ENCODE data around the gene RPL37A. TPM values are rescaled to one million over a fixed set of nuclear protein-coding genes. Genes with fewer than 3 reads are reported as not detected.
A peak's percentile ranks its signal among the peaks of the same experiment; 100 is the strongest.

The RPL37A gene
- total and polyA plus RNA-seq, 12 donors, result 673 to 4,521 (median 2,299) TPM

DNA sequence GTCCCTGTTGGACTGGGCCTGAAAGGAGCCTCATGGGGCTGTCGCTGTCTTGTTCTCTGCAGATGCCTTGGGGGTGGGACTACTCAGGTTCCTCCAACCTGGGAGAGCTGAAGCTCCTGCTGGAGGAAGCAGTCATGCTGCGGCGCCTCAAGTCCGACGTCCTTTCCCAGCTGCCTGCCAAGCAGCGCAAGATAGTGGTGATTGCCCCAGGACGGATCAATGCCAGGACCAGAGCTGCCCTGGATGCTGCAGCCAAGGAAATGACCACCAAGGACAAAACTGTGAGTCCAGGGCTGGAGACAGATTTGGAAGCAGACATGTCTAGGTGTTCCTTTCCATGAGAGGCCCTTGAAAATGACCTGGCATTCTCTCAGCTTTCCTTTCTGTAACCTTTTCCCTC lies 47.9 kb upstream of the RPL37A start:
- peaks cover 0 to 69% of the 10 kb centered on the region in 2 donors for H3K36me3 ChIP-seq (replicated peaks in 1 of 2)
- DNase-seq, result peak in 3 of 7 donors; percentile 22 to 30 (median 30)
- H3K27ac ChIP-seq, result no peak overlapping the region
- H3K27me3 ChIP-seq, result no peaks in the 10 kb centered on the region
- H3K4me1 ChIP-seq (replicated peaks in 1 of 2), result no peaks in the 10 kb centered on the region
- TF ChIP-seq POLR2A (IDR thresholded peaks at IDR 0.05), result no peak
- TF ChIP-seq, protein P1, sequence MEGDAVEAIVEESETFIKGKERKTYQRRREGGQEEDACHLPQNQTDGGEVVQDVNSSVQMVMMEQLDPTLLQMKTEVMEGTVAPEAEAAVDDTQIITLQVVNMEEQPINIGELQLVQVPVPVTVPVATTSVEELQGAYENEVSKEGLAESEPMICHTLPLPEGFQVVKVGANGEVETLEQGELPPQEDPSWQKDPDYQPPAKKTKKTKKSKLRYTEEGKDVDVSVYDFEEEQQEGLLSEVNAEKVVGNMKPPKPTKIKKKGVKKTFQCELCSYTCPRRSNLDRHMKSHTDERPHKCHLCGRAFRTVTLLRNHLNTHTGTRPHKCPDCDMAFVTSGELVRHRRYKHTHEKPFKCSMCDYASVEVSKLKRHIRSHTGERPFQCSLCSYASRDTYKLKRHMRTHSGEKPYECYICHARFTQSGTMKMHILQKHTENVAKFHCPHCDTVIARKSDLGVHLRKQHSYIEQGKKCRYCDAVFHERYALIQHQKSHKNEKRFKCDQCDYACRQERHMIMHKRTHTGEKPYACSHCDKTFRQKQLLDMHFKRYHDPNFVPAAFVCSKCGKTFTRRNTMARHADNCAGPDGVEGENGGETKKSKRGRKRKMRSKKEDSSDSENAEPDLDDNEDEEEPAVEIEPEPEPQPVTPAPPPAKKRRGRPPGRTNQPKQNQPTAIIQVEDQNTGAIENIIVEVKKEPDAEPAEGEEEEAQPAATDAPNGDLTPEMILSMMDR (IDR thresholded peaks at IDR 0.05), result no peak
- intact Hi-C loops (cut with DNase I), result no loop called here
- WGBS, 4 donors, result 89 to 96% (median 91%) methylated on average over 1 to 7 of the region's 7 CpGs
- no peaks in the 10 kb centered on the region for H3K9me3 ChIP-seq (replicated peaks in 1 of 3)
- no peak overlapping the region for H3K4me3 ChIP-seq

DNA sequence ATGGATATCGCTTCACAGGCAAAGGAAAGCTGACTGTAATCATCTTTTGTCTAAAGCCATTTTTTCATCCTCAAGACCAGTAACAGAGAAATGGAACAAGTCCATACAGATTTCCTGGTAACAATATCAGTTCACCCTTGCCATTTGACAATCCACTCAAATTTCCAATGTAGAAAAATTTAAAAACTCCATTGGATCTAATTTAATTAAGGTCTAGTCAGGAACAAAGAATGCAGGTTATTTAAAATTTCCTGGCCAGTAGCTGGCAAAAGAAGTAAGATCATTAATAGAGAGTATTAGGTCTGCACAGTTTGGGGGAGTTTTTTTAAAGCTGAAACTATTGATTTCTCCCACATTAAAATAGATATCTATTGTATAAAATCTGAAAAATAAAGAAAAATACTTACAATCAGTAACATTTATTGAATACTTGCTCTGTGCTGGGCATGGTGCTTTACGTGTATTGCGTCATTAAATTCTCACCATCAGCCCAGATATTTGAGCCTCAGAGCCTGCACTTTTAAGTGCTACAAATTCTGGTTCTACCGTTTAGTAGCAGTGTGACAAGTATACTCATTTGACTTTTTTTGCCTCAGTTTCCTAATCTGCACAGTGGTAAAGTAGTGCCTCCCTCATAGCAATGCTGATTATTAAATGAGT lies 44.6 kb upstream of the RPL37A start:
- TF ChIP-seq, protein P1 (IDR thresholded peaks at IDR 0.05), result no peak
- no peak for TF ChIP-seq POLR2A (IDR thresholded peaks at IDR 0.05)
- Histone ChIP-seq H3K9me3 (replicated peaks in 1 of 3) (no peaks in the 10 kb centered on the region), H3K4me1 (replicated peaks in 1 of 2) (no peaks in the 10 kb centered on the region), H3K36me3 (replicated peaks in 1 of 2) (peaks cover 0 to 43% of the 10 kb centered on the region in 2 donors), H3K27me3 (no peaks in the 10 kb centered on the region), H3K4me3 (no peak overlapping the region), H3K27ac (no peak overlapping the region)
- intact Hi-C loops (cut with DNase I), result no loop called here
- DNase-seq, result no peak
- WGBS, 4 donors, result 96 to 97% (median 97%) methylated on average over 4 of the region's 4 CpGs

DNA sequence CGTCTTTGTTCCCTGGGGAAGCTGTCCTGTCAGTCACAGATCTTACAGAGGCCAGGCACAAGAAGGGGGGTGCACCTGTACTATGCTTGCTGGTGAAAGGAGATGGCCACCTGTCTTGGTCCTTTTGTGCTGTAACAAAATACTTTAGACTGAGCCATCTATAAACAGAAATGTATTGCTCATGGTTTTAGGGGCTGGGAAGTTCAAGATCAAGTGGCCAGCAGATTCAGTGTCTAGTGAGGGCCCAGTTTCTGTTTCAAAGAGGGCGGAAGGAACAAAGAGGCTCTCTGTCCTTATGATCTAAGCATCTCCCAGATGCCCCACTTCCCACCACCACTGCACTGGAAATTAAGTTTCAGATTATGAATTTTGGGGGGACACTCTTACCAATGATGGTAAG lies 35.5 kb upstream of the RPL37A start:
- H3K9me3 ChIP-seq (replicated peaks in 1 of 3), result no peaks in the 10 kb centered on the region
- no peak overlapping the region for H3K27ac ChIP-seq
- H3K4me1 ChIP-seq (replicated peaks in 1 of 2), result no peaks in the 10 kb centered on the region
- intact Hi-C loops (cut with DNase I), result no loop called here
- DNase-seq, result no peak
- no peak overlapping the region for H3K4me3 ChIP-seq
- no peaks in the 10 kb centered on the region for H3K27me3 ChIP-seq
- peaks cover 0 to 10% of the 10 kb centered on the region in 2 donors for H3K36me3 ChIP-seq (replicated peaks in 1 of 2)
- TF ChIP-seq POLR2A (IDR thresholded peaks at IDR 0.05), result no peak
- TF ChIP-seq, protein P1 (IDR thresholded peaks at IDR 0.05), result no peak
- WGBS, 4 donors, result 69 to 83% (median 72%) methylated on average over 2 of the region's 2 CpGs

DNA sequence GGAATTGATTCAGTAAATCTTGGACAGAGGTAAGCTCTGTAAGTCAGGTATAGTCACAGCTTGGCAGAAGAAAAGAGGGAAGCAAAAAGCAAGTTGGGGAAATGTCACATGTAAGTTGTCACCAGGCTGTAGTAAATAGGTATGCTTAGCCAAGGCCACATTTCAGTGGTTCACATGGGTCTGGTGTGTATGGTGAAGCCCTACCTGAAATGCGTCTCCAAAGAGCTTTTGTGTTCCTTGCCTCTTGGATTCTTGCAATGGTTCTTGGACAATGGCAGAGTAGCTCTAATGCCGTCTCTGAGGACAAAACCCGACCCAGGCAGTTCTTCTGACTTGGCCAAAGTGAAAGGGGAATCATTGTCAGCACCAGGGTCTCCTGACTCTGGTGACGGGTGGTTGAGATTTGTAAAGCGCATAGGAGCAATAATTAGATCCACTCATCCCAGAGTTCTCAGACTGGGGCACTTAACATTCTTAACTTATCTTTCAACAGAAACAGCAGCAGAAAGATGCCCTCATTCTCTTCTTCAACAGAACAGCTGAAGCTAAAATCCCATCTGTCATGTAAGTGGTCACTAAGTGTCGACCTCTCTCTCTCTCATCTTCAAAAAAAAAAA lies 34.4 kb upstream of the RPL37A start:
- Histone ChIP-seq H3K9me3 (replicated peaks in 1 of 3) (no peaks in the 10 kb centered on the region), H3K27me3 (no peaks in the 10 kb centered on the region), H3K27ac (no peak overlapping the region), H3K36me3 (replicated peaks in 1 of 2) (peaks cover 0 to 10% of the 10 kb centered on the region in 2 donors), H3K4me3 (no peak overlapping the region), H3K4me1 (replicated peaks in 1 of 2) (no peaks in the 10 kb centered on the region)
- no peak for DNase-seq
- intact Hi-C loops (cut with DNase I), result no loop called here
- WGBS, 4 donors, result 87 to 93% (median 90%) methylated on average over 6 of the region's 6 CpGs
- TF ChIP-seq, protein P1 (IDR thresholded peaks at IDR 0.05), result no peak
- no peak for TF ChIP-seq POLR2A (IDR thresholded peaks at IDR 0.05)

Measured in adrenal gland (tissue), 12 donors.